Fibroblast of pulmonary artery (primary cell): Measurements from ENCODE around the gene PLA2G3.

Source experiments
- DNase-seq: peaks from one replicate; pipeline ENCODE4 v3.0.0-alpha.2; 2010; ENCODE audit warnings: low read depth
- H3K4me3 ChIP-seq: replicated peaks from 2 replicates; pipeline ENCODE4 v1.5.1; 2011; ENCODE audit warnings: low read depth, mild to moderate bottlenecking, control low read depth, low read length, moderate library complexity
- TF ChIP-seq, protein P1 (sequence below): IDR thresholded peaks from 2 replicates; pipeline ENCODE4 v1.5.1; 2011; ENCODE audit warnings: mild to moderate bottlenecking, control low read depth, low read length, inconsistent platforms; ENCODE audit errors: missing control alignments

Gene PLA2G3

DNA sequence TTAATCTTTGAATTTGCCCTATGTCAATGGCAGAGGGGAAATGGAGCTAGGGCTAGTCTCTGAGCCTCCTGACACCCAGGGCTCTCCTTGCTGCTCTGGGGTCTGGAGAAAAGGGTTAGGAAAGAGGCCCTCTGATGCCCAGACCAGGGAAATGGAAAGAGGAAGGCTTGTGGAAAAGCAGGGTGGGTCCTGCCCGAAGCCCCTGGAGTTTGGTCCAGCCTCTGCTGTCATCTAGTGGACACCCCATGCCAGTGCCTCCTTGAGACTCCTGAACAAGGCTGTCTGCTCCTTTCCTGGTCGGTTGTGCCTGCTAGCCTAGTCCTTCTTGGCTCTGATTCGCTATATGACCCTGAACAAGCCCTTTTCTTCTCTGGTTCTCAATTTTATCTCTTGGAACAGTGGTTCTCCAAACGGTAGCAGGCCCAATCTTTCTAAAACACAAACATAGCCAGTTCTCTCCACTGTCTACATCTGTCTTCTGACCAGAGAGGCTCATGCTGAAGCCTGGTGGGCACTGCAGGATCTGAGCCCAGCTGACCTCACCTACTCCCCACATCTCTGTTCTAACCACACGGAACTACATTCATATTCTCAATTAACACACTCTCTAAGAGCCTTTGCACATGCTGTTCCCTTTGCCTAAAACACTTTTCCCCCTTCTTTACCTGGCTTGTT is 8.8 kb upstream of the PLA2G3 start:
- DNase-seq, result peak; percentile 90
- TF ChIP-seq, protein P1, sequence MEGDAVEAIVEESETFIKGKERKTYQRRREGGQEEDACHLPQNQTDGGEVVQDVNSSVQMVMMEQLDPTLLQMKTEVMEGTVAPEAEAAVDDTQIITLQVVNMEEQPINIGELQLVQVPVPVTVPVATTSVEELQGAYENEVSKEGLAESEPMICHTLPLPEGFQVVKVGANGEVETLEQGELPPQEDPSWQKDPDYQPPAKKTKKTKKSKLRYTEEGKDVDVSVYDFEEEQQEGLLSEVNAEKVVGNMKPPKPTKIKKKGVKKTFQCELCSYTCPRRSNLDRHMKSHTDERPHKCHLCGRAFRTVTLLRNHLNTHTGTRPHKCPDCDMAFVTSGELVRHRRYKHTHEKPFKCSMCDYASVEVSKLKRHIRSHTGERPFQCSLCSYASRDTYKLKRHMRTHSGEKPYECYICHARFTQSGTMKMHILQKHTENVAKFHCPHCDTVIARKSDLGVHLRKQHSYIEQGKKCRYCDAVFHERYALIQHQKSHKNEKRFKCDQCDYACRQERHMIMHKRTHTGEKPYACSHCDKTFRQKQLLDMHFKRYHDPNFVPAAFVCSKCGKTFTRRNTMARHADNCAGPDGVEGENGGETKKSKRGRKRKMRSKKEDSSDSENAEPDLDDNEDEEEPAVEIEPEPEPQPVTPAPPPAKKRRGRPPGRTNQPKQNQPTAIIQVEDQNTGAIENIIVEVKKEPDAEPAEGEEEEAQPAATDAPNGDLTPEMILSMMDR, result no peak
- no peak overlapping the region for H3K4me3 ChIP-seq

DNA sequence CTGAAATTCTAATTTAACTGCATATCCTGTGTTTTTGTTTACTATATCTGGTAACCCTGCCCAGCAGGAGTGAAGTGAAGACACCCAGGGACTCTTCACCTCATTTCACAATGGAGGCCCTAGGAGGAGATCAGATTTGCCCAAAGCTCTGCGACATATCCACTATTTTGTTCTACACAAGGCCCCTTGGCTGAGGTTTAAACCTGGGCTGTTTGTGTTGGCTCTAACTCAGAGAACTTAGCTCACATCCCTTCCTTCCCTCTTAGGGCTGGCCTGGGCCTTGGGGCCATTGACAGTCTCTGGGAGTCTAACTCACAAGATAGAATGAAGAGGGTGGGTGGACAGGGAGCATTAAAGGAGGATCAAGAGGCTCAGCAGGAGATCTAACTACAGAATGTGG is 8.2 kb upstream of the PLA2G3 start:
- H3K4me3 ChIP-seq, result no peak overlapping the region
- DNase-seq, result peak; percentile 75
- TF ChIP-seq, protein P1, result no peak

DNA sequence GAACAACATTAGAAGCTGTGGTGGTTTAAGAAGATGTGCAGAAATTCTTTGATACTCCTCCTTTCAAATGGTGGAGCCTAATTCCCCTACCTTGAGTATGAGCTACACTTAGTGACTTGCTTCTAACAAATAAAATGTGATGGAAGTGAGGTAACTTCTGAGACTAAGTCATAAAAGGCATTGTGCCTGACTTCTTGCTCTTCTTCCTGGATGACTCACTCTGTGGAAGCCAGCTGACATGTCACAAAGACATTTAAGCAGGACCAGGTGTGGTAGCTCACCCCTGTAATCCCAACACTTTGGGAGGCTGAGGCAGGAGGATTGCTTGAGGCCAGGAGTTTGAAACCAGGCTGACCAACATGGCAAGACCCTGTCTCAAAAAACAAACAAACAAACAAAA is 3.9 kb upstream of the PLA2G3 start:
- peak; percentile 45 for DNase-seq
- H3K4me3 ChIP-seq, result no peak overlapping the region
- TF ChIP-seq, protein P1, result no peak

GRCh38 chr22:31143537-31143936 is 3.2 kb upstream of the PLA2G3 start:
- DNase-seq, result no peak
- no peak overlapping the region for H3K4me3 ChIP-seq
- TF ChIP-seq, protein P1, result no peak

- no peak overlapping the region for H3K4me3 ChIP-seq
- TF ChIP-seq, protein P1, result no peak
- no peak for DNase-seq
These were observed 2.7 kb upstream of the PLA2G3 start for GRCh38 chr22:31143038-31143437.

GRCh38 chr22:31142285-31142684 is 2.0 kb upstream of the PLA2G3 start:
- no peak overlapping the region for H3K4me3 ChIP-seq
- TF ChIP-seq, protein P1, result no peak
- no peak for DNase-seq

DNA sequence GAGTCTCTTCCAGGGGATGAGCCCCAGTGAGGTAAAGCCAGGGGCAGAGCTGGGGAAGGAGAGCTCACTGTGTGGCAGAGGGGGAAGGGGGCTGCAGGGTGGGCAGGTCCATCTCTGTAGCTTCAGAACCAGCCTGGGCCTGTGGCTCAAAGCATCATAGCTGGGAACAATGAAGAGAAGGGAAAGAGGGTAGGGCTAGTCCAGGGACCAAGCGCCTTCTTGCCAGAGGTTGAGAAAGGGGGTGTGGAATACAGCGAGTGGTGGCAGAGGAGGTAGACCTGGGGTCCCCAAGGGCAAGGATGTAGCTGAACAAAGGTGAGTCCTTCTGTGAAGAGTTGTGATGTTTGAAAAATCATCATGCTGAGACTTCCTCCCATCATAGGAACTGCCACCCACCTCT is 1.2 kb upstream of the PLA2G3 start:
- no peak for DNase-seq
- TF ChIP-seq, protein P1, result no peak
- H3K4me3 ChIP-seq, result no peak overlapping the region
